HG03280 (cell line): Measurements from ENCODE around the gene THSD4.

Source experiments
- ATAC-seq: cut with Tn5 transposase; IDR thresholded peaks from one replicate; pipeline ENCODE4 v1.9.1; 2021; ENCODE audit warnings: mild to moderate bottlenecking, moderate library complexity; ENCODE audit not compliant: unreplicated experiment

Gene THSD4

DNA sequence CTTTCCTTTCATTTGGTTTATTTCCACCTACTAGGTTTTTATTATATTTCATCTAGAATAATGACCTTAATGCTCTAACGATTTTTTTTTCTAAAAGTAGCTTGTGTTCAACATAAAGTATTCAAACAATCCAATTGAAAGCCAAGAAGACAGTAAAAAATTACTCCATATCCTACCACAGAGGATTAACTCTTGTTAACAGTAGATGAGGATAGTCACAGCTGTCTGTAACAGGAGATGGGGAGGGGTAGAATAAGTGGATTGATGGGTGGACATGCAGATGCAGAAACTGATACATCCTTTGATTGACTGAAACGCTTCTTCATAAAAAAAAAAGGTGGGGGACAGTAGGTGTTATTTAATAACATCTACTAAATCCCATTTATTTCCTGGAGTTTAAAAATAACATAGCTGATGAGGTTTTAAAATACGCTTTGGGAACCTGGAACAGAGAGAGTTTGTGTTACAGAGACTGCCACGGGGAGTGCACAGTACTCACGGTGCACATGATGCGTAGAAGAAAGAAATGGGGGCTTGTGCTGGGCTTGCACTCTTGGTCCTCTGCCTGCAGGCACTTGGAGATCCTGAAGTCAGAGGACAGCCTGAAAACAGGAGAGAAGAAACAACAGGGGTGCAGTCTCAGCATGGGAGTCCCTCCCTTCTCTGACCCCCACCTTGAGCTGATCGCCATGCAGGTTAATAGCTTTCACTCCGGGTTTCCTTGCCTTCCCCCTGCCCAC lies 226.7 kb downstream of the THSD4 start:
- no peak for ATAC-seq

GRCh38 chr15:71342658-71343057 lies 227.4 kb downstream of the THSD4 start:
- ATAC-seq = no peak

DNA sequence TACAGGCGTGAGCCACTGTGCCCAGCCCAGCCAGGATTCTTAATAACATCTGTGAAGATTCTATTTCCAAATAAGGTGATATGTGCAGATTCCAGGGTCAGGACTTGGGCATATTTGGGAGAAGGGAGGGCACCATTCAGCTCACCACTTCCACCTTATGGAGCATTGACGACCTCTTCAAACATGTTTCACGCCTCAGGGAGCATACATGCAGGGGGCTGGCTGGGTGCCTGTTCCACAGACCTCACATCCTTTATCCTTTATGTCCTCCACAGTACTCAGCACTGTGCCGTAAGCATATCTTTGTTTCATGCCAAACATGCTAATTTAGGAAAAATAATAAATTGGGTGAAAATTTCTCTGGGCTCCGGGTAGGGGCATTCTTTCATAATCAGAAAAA lies 229.0 kb downstream of the THSD4 start:
- no peak for ATAC-seq

- no peak for ATAC-seq
These were observed 229.9 kb downstream of the THSD4 start for GRCh38 chr15:71345186-71345585.

- ATAC-seq = no peak
These were observed 231.2 kb downstream of the THSD4 start for GRCh38 chr15:71346464-71346863.

DNA sequence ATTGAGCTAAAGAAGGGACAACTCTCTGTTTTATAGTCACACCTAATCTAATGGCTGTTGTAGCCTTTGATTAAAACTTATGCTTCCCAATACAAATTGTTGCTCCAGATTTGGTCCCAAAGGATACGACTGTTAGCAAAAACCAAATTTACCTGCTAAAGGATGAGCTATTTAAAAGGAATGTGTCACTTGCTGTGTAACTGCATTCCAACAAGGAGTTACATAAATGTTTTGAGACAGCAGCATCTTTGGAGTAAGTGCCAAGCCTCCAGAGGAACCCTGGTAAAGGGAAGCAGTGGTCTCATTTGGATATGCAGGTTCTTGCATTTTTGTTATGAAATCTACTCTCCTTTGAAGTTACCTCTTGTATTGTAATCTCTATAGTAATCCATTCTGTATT lies 233.3 kb downstream of the THSD4 start:
- no peak for ATAC-seq

GRCh38 chr15:71349336-71349735 lies 234.1 kb downstream of the THSD4 start:
- no peak for ATAC-seq

GRCh38 chr15:71349736-71350526 lies 234.7 kb downstream of the THSD4 start:
- no peak for ATAC-seq

- no peak for ATAC-seq
These were observed 235.5 kb downstream of the THSD4 start for GRCh38 chr15:71350622-71351378.

GRCh38 chr15:71352125-71352524 lies 236.9 kb downstream of the THSD4 start:
- no peak for ATAC-seq

- no peak for ATAC-seq
These were observed 237.5 kb downstream of the THSD4 start for GRCh38 chr15:71352765-71353164.

DNA sequence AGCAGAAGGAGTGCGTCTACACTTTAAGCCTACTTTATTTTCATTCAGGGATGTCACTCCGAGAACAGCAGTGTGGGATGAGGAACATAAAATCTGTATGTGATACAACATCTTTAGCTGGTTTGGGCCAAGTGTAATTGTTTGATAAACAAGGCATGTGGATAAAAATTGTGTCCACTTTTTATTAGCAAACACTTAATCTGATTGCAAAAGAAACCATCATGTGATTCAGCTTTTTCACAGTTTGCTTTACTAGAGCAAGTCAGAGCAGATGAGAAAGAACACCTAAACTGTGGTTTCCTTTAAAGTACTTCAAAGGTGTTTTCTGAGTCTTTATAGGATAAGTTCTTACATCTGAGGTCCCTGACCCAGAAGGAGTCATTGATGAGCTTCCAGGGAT lies 237.9 kb downstream of the THSD4 start:
- no peak for ATAC-seq

DNA sequence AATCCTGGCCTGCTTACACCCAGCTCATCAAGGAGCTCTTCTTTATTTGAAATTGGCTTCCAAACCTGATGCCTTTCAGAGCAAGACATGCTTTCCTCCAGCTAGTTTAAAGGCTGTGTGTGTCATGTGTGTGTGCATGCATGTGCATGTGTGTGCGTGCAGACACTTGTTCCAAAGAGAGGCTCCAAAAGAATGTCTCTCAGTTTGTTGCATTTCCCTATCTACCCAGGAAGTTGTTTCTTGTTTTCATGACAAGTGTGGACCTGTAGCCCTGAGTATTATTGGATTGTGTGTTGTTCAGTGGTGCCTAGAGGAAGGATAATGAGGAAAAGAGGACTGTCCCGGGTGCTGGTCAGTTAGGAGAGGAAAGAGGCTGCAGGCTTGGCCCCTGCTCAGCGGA lies 240.0 kb downstream of the THSD4 start:
- ATAC-seq = no peak

GRCh38 chr15:71357321-71357732 lies 242.1 kb downstream of the THSD4 start:
- no peak for ATAC-seq

GRCh38 chr15:71357967-71358366 lies 242.7 kb downstream of the THSD4 start:
- no peak for ATAC-seq

DNA sequence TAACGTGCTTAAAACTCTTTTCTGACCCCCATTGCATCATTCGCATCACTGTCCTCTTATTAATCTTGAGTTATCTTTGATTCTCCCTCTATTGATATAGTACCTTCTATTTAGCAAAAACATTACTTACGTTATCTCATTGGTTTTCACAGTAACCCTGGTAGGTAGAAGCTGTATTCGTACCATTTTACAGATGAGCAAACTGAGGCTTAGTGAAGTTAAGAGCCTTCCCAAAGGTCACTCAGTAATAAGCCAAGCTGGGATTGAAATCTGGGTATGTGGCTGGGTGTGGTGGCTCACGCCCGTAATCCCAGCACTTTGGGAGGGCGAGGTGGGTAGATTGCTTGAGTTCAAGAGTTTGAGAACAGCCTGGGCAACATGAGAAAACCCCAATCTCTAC lies 244.0 kb downstream of the THSD4 start:
- ATAC-seq = no peak

GRCh38 chr15:71362556-71362955 lies 247.3 kb downstream of the THSD4 start:
- no peak for ATAC-seq

DNA sequence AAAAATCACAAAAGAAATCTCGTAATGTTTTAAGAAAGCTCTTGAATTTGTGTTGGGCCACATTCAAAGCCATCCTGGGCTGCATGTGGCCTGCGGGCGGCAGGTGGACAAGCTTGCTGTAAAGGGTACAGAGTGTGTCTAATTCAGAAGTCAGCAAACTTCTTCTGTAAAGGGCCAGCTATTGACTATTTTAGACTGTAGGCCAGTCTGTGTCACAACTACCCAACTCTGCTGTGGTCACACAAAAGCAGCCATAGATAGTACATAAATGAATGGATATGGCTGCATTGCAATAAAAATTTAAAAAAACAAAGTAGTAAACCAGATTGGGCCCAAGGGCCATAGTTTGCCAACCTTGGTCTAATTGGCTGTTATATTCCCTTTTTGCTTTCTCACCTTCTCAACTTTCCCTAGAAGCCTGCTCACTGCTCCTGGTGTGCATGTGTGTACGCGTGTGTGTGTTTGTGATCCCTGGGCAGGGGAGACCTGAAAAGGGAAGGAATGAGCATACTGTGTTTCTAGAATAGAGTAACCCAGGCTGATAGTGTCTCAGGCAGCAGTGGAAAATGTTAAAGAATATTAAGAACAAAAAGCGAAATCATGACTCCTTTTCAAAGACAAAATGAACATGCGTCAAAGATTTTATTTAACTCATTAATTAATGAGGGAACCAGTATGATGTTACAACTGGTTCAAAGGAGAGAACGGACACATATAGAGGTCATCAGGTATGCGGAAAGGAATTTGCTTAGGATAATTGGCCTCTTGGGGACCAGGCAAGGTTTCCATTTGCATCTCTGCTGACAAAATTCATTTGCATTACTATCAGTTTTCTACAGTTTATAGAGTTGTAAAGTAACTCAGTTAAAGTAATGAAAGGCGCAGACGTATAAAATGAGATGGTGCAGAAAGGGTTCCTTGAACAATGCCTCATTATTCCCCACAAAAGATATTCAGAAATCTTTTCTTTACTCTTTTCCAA lies 248.0 kb downstream of the THSD4 start:
- no peak for ATAC-seq

GRCh38 chr15:71364117-71364584 lies 248.9 kb downstream of the THSD4 start:
- ATAC-seq = no peak

GRCh38 chr15:71366522-71366921 lies 251.3 kb downstream of the THSD4 start:
- no peak for ATAC-seq
